ENCODE measurements around the gene TXNL4B.

DNA sequence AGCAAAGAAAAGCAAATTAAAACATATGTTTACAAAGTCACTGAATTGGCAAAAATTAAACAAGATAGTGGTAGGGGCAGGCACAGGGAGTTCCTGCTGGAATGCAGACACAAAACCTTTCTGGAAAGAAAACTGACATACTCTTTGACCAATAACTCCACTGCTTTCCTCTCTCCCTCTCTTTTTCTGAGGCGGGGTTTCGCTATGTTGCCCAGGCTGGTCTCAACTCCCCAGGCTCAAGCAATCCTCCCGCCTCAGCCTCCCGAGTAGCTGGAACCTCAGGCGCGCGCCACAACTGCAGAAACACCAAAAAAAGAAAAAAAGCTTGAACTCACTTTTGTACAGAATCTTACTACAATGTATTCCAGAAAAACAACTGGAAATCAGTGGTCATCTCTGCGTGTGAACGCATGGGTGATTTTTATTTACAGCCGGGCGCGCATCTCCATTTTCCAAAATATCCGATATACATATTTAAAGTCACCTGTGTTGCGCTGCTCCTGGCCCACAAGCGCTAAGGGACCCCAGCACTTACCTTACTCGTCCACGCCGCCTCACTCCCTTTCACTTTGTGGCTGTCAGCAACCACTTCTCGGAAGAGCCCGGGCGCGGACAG is 480 bp downstream of the TXNL4B start:
- TF ChIP-seq ZNF394 (tag by site-specific recombination; IDR thresholded peaks at IDR 0.05; ENCODE audit: borderline replicate concordance) (peak; percentile 67), BCL11A (tag by site-specific recombination; IDR thresholded peaks at IDR 0.05; ENCODE audit: low read depth) (no peak), ZNF76 (tag by site-specific recombination; IDR thresholded peaks at IDR 0.05; ENCODE audit: borderline replicate concordance, low read depth) (no peak), MYNN (tag by site-specific recombination; IDR thresholded peaks at IDR 0.05; ENCODE audit: borderline replicate concordance) (no peak)
- TF ChIP-seq, protein P1, sequence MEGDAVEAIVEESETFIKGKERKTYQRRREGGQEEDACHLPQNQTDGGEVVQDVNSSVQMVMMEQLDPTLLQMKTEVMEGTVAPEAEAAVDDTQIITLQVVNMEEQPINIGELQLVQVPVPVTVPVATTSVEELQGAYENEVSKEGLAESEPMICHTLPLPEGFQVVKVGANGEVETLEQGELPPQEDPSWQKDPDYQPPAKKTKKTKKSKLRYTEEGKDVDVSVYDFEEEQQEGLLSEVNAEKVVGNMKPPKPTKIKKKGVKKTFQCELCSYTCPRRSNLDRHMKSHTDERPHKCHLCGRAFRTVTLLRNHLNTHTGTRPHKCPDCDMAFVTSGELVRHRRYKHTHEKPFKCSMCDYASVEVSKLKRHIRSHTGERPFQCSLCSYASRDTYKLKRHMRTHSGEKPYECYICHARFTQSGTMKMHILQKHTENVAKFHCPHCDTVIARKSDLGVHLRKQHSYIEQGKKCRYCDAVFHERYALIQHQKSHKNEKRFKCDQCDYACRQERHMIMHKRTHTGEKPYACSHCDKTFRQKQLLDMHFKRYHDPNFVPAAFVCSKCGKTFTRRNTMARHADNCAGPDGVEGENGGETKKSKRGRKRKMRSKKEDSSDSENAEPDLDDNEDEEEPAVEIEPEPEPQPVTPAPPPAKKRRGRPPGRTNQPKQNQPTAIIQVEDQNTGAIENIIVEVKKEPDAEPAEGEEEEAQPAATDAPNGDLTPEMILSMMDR (tag by site-specific recombination; IDR thresholded peaks at IDR 0.05), result no peak

Measured in HEK293 (cell line).